GM21717 (cell line): ENCODE results near the gene HDDC3.
"Not testable (repeated sequence)": the region's sequence is repeated elsewhere in the genome, so short reads cannot be mapped to it uniquely, and the experiment has no call there.

Experiments
- ATAC-seq: cut with Tn5 transposase; IDR thresholded peaks from one replicate; pipeline ENCODE4 v1.9.1; 2021; ENCODE audit warnings: mild to moderate bottlenecking, moderate library complexity; ENCODE audit not compliant: unreplicated experiment

HDDC3 gene

DNA sequence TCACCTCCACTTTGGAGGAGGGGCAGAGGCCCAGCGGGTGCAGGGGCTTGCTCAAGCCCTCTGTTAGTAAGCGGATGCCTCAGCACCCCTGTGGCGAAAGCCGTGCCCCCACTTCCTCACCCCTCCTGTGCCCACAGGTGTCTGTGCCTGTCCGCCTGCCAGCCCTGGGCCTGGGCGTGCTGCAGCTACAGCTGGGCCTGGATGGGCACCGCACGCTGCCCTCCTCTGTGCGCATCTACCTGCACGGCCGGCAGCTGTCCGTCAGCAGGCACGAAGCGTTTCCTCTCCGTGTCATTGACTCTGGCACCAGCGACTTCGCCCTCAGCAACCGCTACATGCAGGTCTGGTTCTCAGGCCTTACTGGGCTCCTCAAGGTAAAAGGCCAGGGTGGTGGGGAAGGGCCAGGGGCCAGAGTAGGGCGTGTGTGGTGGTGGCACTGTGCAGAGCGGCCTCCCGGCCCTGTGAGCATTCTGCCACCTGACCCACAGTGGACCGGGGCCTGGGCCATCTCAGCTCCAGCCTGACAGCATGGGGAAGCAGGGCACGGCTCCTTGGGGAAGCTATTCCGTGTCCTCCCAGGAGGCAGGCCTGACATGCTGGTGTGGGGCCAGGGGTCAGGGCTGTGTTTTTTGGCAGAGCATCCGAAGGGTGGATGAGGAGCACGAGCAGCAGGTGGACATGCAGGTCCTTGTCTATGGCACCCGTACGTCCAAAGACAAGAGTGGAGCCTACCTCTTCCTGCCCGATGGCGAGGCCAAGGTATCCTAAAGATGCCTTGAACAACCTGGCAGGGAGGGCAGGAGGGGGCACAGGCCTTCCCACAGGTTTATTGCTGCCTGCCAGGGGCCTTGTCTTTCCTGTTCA lies 20.2 kb downstream of the HDDC3 start:
- no peak for ATAC-seq

DNA sequence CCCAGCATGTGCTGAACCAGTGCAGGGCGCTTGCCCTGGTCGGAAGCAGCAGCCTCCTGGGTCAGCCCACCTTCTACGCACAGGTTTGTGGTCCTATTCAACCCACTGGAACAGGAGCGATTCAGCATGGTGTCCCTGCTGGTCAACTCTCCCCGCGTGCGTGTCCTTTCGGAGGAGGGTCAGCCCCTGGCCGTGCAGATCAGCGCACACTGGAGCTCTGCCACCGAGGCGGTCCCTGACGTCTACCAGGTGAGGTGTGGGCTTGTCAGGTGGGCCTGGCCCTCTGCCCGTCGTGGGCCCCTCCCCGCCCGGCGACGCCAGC lies 21.1 kb downstream of the HDDC3 start:
- ATAC-seq: no peak

DNA sequence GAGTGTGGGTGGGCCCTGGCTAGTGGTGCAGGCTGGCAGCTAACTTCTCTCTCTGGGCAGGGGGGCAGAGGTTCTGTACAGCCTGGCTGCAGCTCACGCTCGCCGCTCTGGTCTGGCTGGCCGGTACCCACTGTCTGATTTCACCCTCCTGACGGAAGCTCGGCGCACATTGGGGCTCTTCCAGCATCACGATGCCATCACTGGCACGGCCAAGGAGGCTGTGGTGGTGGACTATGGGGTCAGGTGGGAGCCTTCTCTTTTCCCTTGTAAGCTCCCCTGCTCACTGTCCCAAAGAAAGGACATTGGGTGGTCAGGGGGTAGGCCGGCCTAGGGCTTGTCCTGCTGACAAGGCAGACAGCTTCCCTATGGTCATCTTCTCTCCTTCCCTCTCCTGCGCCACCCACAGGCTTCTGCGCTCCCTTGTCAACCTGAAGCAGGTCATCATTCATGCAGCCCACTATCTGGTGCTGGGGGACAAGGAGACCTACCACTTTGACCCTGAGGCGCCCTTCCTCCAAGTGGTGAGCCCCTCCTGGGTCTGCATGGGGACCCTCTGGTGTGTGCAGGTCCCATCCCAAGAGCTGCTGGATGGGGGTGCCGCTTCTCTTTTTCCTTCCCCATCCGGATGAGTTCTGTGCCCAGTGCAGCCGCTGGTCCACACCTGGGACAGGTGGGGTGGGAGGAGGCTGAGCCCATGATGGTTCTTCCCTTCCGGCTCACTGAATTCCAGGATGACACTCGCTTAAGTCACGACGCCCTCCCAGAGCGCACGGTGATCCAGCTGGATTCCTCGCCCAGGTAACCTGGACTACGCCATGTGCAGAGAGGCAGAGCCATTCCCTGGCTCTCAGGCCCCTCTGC lies 21.7 kb downstream of the HDDC3 start:
- ATAC-seq: no peak

DNA sequence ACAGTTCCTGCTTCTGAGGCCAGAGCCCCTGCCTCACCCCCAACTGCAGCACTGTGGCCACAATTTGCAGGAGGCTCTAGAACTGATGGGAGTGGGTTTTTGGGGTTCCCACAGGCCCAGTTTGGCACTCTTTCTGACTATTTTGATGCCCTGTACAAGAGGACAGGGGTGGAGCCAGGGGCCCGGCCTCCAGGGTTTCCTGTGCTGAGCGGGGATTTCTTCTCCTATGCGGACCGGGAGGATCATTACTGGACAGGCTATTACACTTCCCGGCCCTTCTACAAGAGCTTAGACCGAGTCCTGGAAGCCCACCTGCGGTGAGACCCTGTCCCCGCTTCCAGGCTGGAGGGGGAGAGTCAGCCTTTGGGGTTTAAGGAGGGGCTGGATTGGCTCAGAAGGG lies 22.4 kb downstream of the HDDC3 start:
- no peak for ATAC-seq

DNA sequence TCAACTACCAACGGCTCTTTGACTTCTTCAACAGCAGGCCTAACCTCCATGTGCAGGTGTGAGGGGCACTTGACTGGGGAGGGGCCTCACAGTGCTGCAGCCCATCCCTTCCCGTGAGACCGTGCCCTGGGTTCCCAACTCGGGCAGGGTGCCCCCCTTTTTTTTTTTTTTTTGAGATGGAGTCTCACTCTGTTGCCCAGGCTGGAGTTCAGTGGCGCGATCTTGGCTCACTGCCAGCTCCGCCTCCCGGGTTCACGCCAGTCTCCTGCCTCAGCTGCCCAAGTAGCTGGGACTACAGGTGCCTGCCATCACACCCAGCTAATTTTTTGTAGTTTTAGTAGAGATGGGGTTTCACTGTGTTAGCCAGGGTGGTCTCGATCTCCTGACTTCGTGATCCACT lies 22.9 kb downstream of the HDDC3 start:
- not testable (repeated sequence) for ATAC-seq

DNA sequence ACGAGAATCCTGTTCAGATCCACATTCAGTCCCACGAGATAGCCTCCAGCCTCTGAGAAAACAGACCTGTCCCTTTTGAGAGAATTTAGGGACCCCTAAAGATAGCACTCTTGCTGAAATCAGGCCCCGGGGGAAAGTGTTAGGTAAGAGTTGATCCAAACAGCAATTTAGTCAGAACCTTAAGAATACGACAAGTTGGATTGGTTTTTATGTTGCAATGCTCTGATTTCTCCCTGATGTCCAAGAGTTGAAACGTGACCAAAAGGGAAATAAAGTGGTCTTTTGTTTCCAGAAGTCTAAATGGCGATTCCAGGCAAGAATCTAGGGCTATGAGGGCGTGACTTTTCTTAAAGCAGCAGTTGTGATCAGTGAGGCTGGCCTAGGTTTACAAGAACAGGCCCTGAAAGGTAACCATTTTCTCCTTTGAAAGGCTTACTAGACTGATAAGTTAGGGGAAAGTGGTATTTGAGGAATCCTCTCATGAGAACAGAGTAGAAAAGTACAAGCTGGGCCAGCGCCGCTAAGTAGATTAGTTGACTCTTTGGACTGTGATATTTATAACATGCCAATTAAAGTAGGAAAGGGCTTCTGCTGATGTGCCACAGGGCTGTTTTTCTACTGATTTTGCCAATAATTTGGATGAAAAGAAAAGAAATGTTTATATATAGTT lies 24.4 kb downstream of the HDDC3 start:
- no peak for ATAC-seq

DNA sequence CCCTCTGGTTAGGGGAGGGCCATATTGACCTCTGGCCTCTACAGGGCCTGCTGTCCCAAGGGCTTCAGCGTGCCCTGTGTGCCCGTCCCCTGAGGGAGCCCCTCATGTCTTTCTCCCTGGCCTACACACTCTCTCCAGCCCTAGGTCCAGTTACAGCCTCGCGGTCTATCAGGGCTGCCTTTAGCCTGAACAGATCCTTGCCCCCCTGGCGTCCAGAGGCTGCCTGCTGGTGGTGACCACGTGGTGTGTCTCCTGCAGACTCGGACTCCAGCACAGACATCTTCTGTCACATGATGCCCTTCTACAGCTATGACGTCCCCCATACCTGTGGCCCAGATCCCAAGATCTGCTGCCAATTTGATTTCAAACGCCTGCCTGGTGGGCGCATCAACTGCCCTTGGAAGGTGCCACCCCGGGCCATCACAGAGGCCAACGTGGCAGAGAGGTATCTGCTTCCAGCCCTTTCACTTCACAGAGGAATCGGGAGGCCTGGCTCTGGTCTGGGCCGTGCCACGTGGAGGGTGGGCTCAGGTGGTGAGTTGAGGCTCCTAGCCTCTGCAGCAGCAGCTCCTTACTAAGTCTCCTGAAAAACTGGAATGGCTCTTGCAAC lies 25.2 kb downstream of the HDDC3 start:
- no peak for ATAC-seq

DNA sequence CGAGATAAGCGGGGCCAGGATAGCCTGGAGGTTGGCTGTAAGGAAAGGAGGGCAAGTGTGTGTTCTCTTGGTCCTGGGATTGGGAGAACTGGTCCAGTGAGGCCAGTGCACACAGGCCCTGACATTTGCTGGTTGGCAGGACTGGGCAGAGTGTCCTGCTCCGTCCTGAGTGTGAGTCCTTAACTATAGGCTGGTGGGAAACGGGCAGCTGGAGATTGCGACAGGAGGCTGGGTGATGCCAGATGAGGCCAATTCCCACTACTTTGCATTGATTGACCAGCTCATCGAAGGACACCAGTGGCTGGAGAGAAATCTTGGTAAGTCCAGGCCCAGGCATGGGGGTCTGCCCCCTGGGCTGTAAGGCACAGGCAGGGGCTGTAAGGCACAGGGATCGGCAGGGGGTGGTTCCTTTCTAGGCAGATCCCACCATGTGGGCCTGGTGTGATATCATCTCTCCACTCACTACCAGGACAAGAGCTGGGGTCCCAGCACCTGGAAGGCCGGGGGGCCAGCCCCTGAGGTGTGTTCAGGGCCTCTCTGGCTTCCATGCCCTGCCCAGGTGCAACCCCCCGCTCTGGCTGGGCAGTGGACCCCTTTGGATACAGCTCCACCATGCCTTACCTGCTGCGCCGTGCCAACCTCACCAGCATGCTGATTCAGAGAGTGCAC lies 26.0 kb downstream of the HDDC3 start:
- no peak for ATAC-seq

DNA sequence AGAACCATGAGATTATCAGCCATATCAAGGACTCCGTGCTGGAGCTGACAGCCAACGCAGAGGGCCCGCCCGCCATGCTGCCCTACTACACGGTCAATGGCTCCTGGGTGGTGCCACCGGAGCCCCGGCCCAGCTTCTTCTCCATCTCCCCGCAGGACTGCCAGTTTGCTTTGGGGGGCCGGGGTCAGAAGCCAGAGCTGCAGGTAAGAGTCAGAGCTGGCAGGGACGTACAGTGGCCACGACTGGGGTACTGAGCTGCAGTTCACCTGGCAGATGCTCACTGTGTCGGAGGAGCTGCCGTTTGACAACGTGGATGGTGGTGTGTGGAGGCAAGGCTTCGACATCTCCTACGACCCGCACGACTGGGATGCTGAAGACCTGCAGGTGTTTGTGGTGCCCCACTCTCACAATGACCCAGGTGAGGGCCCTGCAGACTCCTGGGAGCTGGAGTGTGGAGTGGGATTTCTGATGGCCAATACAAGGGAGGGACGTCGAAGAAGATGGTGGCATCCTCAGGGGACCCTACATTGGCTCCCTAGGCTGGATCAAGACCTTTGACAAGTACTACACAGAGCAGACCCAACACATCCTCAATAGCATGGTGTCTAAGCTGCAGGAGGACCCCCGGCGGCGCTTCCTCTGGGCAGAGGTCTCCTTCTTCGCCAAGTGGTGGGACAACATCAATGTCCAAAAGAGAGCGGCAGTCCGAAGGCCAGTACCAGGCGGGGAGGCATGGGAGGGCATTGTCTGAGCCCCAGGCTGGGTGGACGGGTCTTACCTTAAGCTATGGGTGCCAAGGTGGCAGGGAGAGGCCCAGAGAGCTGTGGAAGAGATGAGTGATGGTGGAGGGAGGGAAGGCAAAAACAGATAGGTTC lies 26.8 kb downstream of the HDDC3 start:
- ATAC-seq: no peak

DNA sequence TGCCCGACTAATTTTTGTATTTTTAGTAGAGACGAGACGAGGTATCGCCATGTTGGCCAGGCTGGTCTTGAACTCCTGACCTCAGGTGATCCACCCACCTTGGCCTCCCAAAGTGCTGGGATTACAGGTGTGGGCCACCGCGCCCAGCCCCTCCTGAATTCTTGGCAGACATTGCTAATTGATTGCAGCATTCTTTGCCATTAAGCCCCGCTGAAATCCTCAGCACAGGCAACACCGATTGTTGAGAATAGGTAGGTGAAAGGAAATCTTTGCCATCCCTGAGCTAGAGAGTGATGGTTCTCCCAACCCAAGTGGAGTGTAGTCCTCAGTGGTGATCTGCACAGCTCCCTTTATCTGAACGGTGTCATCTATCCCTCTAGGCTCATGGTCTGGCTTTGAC lies 27.6 kb downstream of the HDDC3 start:
- ATAC-seq: no peak

DNA sequence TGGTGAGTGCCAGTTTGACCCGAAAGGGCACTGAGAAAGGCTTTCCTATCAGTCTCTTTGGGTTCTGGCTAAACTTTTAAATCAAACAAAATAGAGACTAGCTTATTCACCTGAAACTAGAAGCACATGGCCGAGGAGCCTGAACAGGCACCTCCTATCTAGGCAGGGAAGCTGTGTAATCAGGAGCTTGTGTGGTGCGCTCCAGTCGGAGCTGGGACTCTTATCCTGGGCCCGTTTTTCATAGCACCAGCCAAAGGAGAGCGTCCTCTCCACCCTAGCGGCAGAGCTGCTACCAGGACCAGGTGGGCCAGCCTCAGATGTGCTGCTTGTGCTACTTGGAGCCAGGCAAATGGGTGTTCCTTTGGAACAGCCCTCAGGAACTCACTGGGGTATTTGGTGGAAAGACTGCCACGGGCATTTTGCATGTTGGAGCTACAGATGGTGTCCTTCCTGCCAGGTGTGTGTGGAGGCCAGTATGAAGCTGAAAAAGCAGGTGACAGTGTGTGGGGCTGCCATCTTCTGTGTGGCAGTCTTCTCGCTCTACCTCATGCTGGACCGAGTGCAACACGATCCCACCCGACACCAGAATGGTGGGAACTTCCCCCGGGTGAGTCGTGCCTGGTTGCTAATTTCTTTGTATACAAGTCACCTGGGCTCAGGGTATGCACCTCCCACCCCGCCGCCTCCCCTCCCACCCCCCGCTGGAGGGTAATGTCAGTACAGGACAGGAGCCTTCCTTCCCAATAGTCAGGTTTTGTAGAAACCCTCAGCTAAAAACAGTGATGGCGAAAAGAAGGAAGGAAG lies 28.4 kb downstream of the HDDC3 start:
- no peak for ATAC-seq

DNA sequence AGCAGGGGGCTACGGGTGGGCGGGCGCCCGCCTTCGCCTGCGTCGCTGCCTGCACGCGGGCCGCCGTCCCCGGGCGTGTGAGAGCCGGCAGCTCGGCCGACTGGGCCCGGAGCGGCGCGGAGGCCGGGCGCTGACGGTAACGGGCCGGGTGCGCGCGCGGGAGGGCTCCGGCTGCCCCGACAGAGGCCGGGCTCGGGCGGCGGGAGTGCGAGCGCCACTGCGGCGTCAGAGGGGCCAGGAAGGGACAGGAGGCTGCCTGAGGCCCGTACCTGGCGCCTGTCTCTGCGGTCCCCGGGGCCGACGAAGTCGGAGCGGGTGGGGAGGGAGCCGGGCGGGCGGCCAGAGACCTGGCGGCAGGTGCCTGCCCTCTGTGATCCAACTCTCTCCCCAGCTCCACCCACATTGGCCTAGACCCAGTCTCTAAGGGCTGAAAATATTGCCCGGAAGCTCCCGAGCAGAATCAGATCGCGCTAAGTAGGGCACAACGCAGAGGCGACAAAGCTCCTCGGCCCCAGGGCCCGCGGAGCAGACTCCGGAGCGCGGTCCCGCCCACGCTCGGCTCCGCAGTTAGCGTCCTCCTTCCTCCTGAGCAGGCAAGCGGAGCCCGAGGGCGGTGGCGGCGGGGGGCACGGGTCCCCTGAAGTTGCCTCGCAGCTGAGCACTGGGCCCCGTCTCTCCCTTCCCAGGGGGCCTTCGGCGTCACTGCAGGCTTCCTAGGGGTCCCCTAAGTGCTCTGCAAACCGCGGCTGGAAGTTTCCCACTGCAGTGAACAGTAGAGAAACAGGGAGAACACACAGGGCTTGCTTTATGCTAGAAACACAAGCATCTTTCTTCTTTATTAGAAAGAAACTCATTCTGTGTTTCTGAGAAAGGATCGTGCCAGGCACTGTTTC lies 29.3 kb downstream of the HDDC3 start, which contains the start of gene MAN2A2:
Gene MAN2A2 (plus strand): TSS at position 463 of the 893 bp plus-strand sequence. CDS start 906 bp downstream, outside the sequence.
- ATAC-seq: peak; percentile 66

DNA sequence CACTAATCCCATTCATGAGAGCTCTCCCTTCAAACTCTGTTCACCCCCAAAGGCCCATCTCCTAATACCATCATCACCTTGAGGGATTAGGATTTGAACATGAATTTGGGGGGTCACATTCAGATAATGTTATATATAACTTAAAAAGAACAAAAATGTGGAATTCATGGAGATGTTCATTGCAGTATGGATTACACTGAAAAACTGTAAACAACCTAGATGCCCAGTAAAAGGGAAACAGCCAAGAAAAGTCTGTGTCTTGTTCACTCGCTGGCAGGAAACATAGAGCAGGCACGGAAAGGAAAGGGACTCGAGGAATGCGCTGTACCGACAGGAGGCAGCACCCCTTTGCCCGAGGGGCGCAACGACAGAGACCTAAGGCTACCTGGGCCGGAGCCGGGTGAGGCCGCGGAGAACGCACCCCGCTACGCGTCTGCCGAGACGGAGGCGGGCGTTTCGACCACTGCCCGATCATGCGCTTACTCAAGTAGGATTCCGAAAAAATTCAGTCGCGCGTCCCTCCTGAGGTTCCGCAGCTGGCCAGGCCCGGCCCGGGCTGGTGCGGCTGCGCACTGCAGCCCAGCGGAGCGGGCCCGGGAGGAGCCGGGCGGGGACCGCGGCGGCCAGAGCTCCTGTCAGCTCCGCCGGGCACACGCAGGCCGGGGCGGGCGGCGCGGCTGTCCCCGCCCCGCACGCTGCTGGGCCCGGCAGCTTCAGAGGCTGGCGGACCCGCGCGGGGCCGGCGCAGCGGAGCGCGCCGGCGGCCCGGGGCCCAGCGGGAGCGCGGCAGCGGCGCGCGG lies 30.1 kb downstream of the HDDC3 start:
- peak; percentile 65 for ATAC-seq

DNA sequence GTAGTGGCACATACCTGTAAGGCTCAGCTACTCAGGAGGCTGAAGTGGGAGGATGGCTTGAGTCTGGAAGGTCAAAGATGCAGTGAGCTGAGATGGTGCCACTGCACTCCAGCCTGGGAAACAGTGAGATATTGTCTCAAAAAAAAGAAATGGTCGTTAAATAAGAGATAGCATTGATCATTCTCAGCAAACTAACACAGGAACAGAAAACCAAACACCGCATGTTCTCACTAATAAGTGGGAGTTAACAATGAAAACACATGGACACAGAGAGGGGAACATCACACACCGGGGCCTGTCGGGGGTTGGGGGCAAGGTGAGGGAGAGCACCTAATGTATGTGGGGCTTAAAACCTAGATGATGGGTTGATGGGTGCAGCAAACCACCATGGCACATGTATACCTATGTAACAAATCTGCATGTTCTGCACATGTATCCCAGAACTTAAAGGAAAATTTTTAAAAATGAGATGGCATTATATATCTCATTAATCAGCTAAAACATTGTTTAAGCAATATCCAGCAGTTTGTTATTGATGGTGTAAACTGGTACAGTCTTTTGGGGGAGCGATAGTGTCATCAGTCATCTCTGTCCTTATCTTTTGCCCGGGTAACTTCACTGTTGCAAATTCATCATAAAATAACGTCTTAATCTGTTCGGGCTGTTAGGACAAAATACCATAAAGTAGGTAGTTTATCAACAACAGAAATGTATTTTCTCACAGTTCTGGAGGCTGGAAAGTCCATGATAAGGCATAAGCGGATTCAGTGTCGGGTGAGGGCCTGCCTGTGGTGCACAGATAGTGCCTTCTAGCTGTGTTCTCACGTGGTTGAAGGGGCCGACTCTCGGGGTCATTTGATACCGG lies 30.9 kb downstream of the HDDC3 start:
- no peak for ATAC-seq

DNA sequence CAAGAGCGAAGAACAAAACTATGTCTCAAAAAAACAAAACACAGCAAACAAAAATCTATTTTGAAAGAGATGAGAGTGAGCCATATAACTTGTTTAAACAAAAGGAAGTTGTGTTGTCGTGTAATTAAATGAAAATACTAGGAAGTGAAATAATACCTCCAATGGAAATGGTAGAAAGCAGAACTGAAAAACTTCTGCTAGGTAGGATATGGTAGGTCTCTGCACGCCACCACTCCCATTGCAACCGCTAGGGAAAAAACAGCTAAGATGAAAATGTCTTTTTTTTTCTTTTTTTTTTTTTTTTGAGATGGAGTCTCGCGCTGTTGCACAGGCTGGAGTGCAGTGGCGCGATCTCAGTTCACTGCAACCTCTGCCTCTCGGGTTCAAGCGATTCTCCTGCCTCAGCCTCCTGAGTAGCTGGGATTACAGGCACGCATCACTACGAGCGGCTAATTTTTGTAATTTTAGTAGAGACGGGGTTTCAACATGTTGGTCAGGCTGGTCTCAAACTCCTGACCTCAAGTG lies 35.2 kb downstream of the HDDC3 start:
- ATAC-seq: peak; percentile 53
